DND-41 (cell line): Measurements from ENCODE around the gene CEP57L1.
A peak's percentile ranks its signal among the peaks of the same experiment; 100 is the strongest.

Experiments used
- ATAC-seq: fragments of 200-7000 bp; cut with Tn5 transposase; 3 replicates; pipeline ENCODE4 v1.9.1; 2021; ENCODE audit warnings: low read depth; ENCODE audit not compliant: insufficient read depth
- DNase-seq: peaks from one replicate; pipeline ENCODE4 v3.0.0-alpha.2; 2020
- H2AFZ ChIP-seq: 2 replicates; pipeline ENCODE4 v1.6.0; 2012; ENCODE audit warnings: low read depth, low read length
- H3K27ac ChIP-seq: 2 replicates; pipeline ENCODE4 v1.5.1; 2012; ENCODE audit warnings: low read length, inconsistent platforms
- H3K27me3 ChIP-seq: fragments of 200-600 bp; sonication (generic); 2 replicates; pipeline ENCODE4 v1.6.0; 2012; ENCODE audit warnings: low read length, mild to moderate bottlenecking, inconsistent platforms; ENCODE audit not compliant: insufficient read depth, poor library complexity
- H3K36me3 ChIP-seq: 2 replicates; pipeline ENCODE4 v1.5.1; 2012; ENCODE audit warnings: low read length, inconsistent platforms; ENCODE audit not compliant: insufficient read depth
- H3K4me1 ChIP-seq: 2 replicates; pipeline ENCODE4 v1.5.1; 2012; ENCODE audit warnings: mild to moderate bottlenecking, low read length; ENCODE audit not compliant: insufficient read depth
- H3K4me2 ChIP-seq: 2 replicates; pipeline ENCODE4 v1.6.0; 2012; ENCODE audit warnings: mild to moderate bottlenecking, moderate library complexity, low read length, inconsistent platforms; ENCODE audit not compliant: insufficient read depth
- H3K4me3 ChIP-seq, 2 experiments: fragments of 200-600 bp in 1 of 2; shearing (Covaris generic) in 1 of 2; 2 replicates each; pipeline ENCODE4 v1.5.1; 2012 to 2016; ENCODE audit warnings: inconsistent platforms in 2 of 2, low read length in 2 of 2, mild to moderate bottlenecking in 2 of 2, low read depth in 1 of 2, moderate library complexity in 1 of 2
- H3K79me2 ChIP-seq: 2 replicates; pipeline ENCODE4 v1.6.0; 2012; ENCODE audit warnings: low read length, inconsistent platforms; ENCODE audit not compliant: insufficient read depth
- H3K9ac ChIP-seq: 2 replicates; pipeline ENCODE4 v1.6.0; 2012; ENCODE audit warnings: low read depth, mild to moderate bottlenecking, inconsistent platforms, low read length, moderate library complexity
- H3K9me3 ChIP-seq: 2 replicates; pipeline ENCODE4 v1.5.1; 2012; ENCODE audit warnings: low read length, moderate library complexity, mild to moderate bottlenecking, inconsistent platforms; ENCODE audit not compliant: insufficient read depth, severe bottlenecking
- H4K20me1 ChIP-seq: 2 replicates; pipeline ENCODE4 v1.6.0; 2012; ENCODE audit warnings: low read length; ENCODE audit not compliant: insufficient read depth
- EZH2 ChIP-seq: IDR thresholded peaks from 3 replicates; pipeline ENCODE4 v1.6.1; 2012; ENCODE audit warnings: borderline replicate concordance, low read depth, mild to moderate bottlenecking, moderate library complexity, low read length, inconsistent platforms; ENCODE audit not compliant: severe bottlenecking
- TF ChIP-seq, protein P1 (sequence below): IDR thresholded peaks from 2 replicates; pipeline ENCODE4 v1.5.1; 2012; ENCODE audit warnings: borderline replicate concordance, low read length, moderate library complexity, mild to moderate bottlenecking; ENCODE audit not compliant: poor library complexity, severe bottlenecking; ENCODE audit errors: extremely low read depth

Gene CEP57L1

DNA sequence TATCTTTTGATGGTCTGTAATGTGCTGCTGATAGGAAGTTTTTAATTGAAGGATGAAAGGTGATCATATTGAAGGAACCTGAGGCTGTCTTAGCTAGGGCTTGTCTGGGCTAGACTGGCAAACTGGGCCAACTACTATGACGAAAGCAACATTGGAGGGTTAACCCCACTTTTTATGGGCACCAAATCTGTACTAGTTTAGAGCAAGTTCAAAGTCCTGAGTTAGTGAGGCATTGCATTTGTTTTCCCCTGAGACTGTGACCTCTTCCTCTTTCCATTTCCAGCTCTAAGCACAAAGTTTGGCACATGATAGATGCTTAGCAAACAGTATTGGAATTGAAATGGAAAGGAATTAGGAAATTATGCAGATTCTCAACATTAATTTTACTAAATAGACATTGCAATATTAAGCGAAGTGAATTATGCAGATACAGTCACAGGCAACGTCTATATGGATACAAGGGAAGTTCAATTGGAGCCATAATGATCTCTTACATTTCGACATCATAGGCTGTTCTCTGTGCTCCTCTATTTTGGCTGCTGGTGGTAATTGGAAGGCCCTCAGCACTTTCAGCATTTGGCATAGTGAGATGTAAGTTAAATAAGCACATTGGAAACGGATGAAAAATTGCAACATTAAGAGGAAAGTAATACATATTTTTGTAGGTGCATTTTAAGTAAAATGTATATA lies 22.2 kb downstream of the CEP57L1 start:
- DNase-seq, result no peak

DNA sequence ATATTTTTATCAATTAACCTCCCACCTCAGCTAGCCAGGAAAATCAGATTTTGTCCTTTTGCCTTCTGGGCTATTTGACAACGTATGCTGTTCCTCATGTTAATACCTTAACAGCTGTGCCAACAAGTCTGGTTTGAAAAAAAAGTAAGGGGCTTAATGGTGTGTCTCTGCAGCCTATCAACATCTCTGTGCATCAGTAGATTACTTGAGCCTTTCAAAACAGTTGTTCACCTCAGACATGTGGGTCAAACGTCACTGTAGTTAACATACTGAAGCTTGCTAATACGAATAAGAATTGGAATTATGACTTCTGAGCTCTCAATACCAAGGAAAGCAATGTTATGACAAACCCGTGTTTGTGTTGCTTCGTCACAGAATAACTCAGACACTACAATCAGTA lies 23.0 kb downstream of the CEP57L1 start:
- DNase-seq, result no peak
- H4K20me1 ChIP-seq, result peaks cover 11% of the 10 kb centered on the region; the same call in 1 of the 2 replicates
- H3K79me2 ChIP-seq, result peaks cover 78% of the 10 kb centered on the region
- H3K36me3 ChIP-seq, result no peaks in the 10 kb centered on the region
- no peaks in the 10 kb centered on the region for H3K27me3 ChIP-seq
- no peaks in the 10 kb centered on the region for H3K9me3 ChIP-seq
- peaks cover 23% of the 10 kb centered on the region for H3K4me1 ChIP-seq
- H3K9ac ChIP-seq, result no peak overlapping the region
- TF ChIP-seq, protein P1, sequence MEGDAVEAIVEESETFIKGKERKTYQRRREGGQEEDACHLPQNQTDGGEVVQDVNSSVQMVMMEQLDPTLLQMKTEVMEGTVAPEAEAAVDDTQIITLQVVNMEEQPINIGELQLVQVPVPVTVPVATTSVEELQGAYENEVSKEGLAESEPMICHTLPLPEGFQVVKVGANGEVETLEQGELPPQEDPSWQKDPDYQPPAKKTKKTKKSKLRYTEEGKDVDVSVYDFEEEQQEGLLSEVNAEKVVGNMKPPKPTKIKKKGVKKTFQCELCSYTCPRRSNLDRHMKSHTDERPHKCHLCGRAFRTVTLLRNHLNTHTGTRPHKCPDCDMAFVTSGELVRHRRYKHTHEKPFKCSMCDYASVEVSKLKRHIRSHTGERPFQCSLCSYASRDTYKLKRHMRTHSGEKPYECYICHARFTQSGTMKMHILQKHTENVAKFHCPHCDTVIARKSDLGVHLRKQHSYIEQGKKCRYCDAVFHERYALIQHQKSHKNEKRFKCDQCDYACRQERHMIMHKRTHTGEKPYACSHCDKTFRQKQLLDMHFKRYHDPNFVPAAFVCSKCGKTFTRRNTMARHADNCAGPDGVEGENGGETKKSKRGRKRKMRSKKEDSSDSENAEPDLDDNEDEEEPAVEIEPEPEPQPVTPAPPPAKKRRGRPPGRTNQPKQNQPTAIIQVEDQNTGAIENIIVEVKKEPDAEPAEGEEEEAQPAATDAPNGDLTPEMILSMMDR, result no peak
- no peak for TF ChIP-seq EZH2
- ATAC-seq, result no peak
- H3K27ac ChIP-seq, result no peak overlapping the region
- H2AFZ ChIP-seq, result no peak overlapping the region
- no peak overlapping the region for H3K4me2 ChIP-seq
- no peak overlapping the region for H3K4me3 ChIP-seq

More for the DNA sequence above, 22.2 kb downstream of the CEP57L1 start:
- Histone ChIP-seq H3K79me2 (peaks cover 76% of the 10 kb centered on the region), H3K4me2 (no peak overlapping the region), H3K4me1 (peaks cover 23% of the 10 kb centered on the region), H4K20me1 (peaks cover 9% of the 10 kb centered on the region; the same call in 1 of the 2 replicates), H3K9me3 (no peaks in the 10 kb centered on the region), H2AFZ (no peak overlapping the region), H3K27ac (no peak overlapping the region), H3K9ac (no peak overlapping the region), H3K27me3 (no peaks in the 10 kb centered on the region), H3K36me3 (no peaks in the 10 kb centered on the region), H3K4me3 (no peak overlapping the region)
- no peak for TF ChIP-seq EZH2
- TF ChIP-seq, protein P1, result no peak
- ATAC-seq, result no peak

- Histone ChIP-seq H3K36me3 (no peaks in the 10 kb centered on the region), H3K27ac (no peak overlapping the region), H2AFZ (no peak overlapping the region), H3K4me2 (0 out of 2 replicates have a peak overlapping the region, but pooled peaks have one; percentile 8), H3K27me3 (no peaks in the 10 kb centered on the region), H4K20me1 (peaks cover 11% of the 10 kb centered on the region; the same call in 1 of the 2 replicates), H3K79me2 (peaks cover 80% of the 10 kb centered on the region), H3K4me1 (peaks cover 23% of the 10 kb centered on the region), H3K9ac (no peak overlapping the region), H3K4me3 (no peak overlapping the region), H3K9me3 (no peaks in the 10 kb centered on the region)
- TF ChIP-seq, protein P1, result no peak
- TF ChIP-seq EZH2, result no peak
- DNase-seq, result no peak
- no peak for ATAC-seq
Observed at GRCh38 chr6:109118871-109119354, 23.6 kb downstream of the CEP57L1 start.
